A549 (cell line): Measurements from ENCODE around the gene FSHR. TPM values are rescaled to one million over a fixed set of nuclear protein-coding genes. Genes with fewer than 3 reads are reported as not detected.

Source experiments
- ATAC-seq, 2 experiments: fragments of 200-7000 bp in 1 of 2; fragments of >200 bp in 1 of 2; cut with Nextera tagmentation in 1 of 2; cut with Tn5 transposase in 1 of 2; 3 replicates each; pipeline versions ENCODE4 v1.8.0 to v1.9.1; 2018 to 2020; ENCODE audit warnings: mild to moderate bottlenecking in 1 of 2, moderate library complexity in 1 of 2
- CTCF ChIA-PET: fragments of 300-600 bp; sonication (Branson Sonifier 250); formaldehyde crosslinking; extraction: SDS; loops from one replicate; lab custom pipeline; 2021; ENCODE audit warnings: antibody characterized with exemption, inconsistent platforms; lab: Yijun Ruan, JAX
- POLR2A ChIA-PET: fragments of 350-600 bp; formaldehyde crosslinking; extraction: SDS; loops from one replicate; lab custom pipeline; 2021; ENCODE audit warnings: antibody characterized with exemption, inconsistent platforms; lab: Yijun Ruan, JAX
- DNase-seq, 2 experiments: peaks; one replicate each; pipeline versions ENCODE4 v3.0.0 to v3.0.0-alpha.2; 2011 to 2016; ENCODE audit warnings: low read depth in 1 of 2, low spot score in 1 of 2
- FAIRE-seq: peaks from 2 replicates; lab custom pipeline; 2011; peaks lifted over from hg19 to GRCh38; lab: Jason Lieb, UNC
- H3K27ac ChIP-seq, 2 experiments: fragments of >200 bp; sonication (Bioruptor Twin); formaldehyde crosslinking; 3 replicates each; pipeline ENCODE4 v1.5.1; 2016 to 2017
- H3K4me1 ChIP-seq: fragments of >200 bp; sonication (Bioruptor Twin); formaldehyde crosslinking; 3 replicates; pipeline ENCODE4 v1.6.1; 2016
- H3K4me2 ChIP-seq: fragments of >200 bp; sonication (Bioruptor Twin); formaldehyde crosslinking; 3 replicates; pipeline ENCODE4 v1.6.1; 2016
- H3K4me3 ChIP-seq: fragments of >200 bp; sonication (Bioruptor Twin); formaldehyde crosslinking; 3 replicates; pipeline ENCODE4 v1.5.1; 2016
- H3K9me3 ChIP-seq: fragments of >200 bp; sonication (Bioruptor Twin); formaldehyde crosslinking; 3 replicates; pipeline ENCODE4 v1.6.1; 2016
- CBX8 ChIP-seq: fragments of 200-600 bp; sonication (generic); IDR thresholded peaks from 2 replicates; pipeline ENCODE4 v1.6.1; 2016
- CHD2 ChIP-seq: fragments of 150-350 bp; IDR thresholded peaks from 2 replicates; pipeline ENCODE4 v1.6.1; 2014; ENCODE audit warnings: low read length; ENCODE audit not compliant: partially characterized antibody
- EHMT2 ChIP-seq: fragments of 200-600 bp; sonication (generic); IDR thresholded peaks from 2 replicates; pipeline ENCODE4 v1.6.1; 2016; ENCODE audit warnings: antibody characterized with exemption, low read depth, mild to moderate bottlenecking, moderate library complexity
- ESRRA ChIP-seq: fragments of 150-350 bp; IDR thresholded peaks from 2 replicates; pipeline ENCODE4 v1.6.1; 2014; ENCODE audit warnings: mild to moderate bottlenecking, low read length, borderline replicate concordance
- FOSB ChIP-seq: fragments of 250-450 bp; sonication (Bioruptor Pico); IDR thresholded peaks from 2 replicates; pipeline ENCODE4 v1.5.0; 2020; ENCODE audit warnings: mild to moderate bottlenecking, moderate library complexity
- FOSL2 ChIP-seq, 2 experiments: fragments of 450-650 bp in 1 of 2; fragments of >200 bp in 1 of 2; sonication (Bioruptor Twin) in 1 of 2; formaldehyde crosslinking; IDR thresholded peaks; 2 replicates each; pipeline versions ENCODE4 v1.5.0 to v1.6.1; 2016 to 2020; ENCODE audit warnings: mild to moderate bottlenecking in 1 of 2, moderate library complexity in 1 of 2
- FOXS1 ChIP-seq: fragments of 250-450 bp; sonication (Bioruptor Pico); IDR thresholded peaks from 2 replicates; pipeline ENCODE4 v1.5.0; 2020; ENCODE audit warnings: mild to moderate bottlenecking, moderate library complexity
- JUNB ChIP-seq: fragments of >200 bp; sonication (Bioruptor Twin); formaldehyde crosslinking; IDR thresholded peaks from 2 replicates; pipeline ENCODE4 v1.6.1; 2016
- MAFK ChIP-seq: fragments of 450-650 bp; IDR thresholded peaks from 2 replicates; pipeline ENCODE4 v1.6.1; 2014; ENCODE audit not compliant: partially characterized antibody
- MAZ ChIP-seq: fragments of 150-350 bp; IDR thresholded peaks from 2 replicates; pipeline ENCODE4 v1.6.1; 2014; ENCODE audit warnings: antibody characterized with exemption, low read depth, low read length, borderline replicate concordance
- MYC ChIP-seq: IDR thresholded peaks from 2 replicates; pipeline ENCODE4 v1.6.1; 2012; ENCODE audit warnings: mild to moderate bottlenecking, inconsistent platforms, low read length, improper control_type of control experiment, borderline replicate concordance
- NPAS2 ChIP-seq: fragments of 250-450 bp; sonication (Bioruptor Pico); IDR thresholded peaks from 2 replicates; pipeline ENCODE4 v1.8.0; 2022; ENCODE audit warnings: mild to moderate bottlenecking, moderate library complexity, borderline replicate concordance
- NR3C1 ChIP-seq: fragments of >200 bp; sonication (Bioruptor Twin); formaldehyde crosslinking; IDR thresholded peaks from 3 replicates; pipeline ENCODE4 v1.6.1; 2017
- POLR2AphosphoS2 ChIP-seq: conservative IDR thresholded peaks from 2 replicates; pipeline ENCODE4 v1.6.1; 2012; ENCODE audit warnings: low read length, improper control_type of control experiment, inconsistent platforms
- RAD21 ChIP-seq, 2 experiments: fragments of >200 bp in 1 of 2; sonication (Bioruptor Twin) in 1 of 2; formaldehyde crosslinking in 1 of 2; IDR thresholded peaks in 1 of 2; conservative IDR thresholded peaks in 1 of 2; 2 replicates in 1 of 2; 3 replicates in 1 of 2; pipeline ENCODE4 v1.6.1; 2012 to 2018; ENCODE audit warnings: inconsistent platforms in 1 of 2
- RARB ChIP-seq: fragments of 250-450 bp; sonication (Bioruptor Pico); IDR thresholded peaks from 2 replicates; pipeline ENCODE4 v1.8.0; 2021; ENCODE audit warnings: mild to moderate bottlenecking, moderate library complexity
- RCOR1 ChIP-seq: fragments of 150-350 bp; IDR thresholded peaks from 2 replicates; pipeline ENCODE4 v1.6.1; 2014; ENCODE audit warnings: antibody characterized with exemption, low read length, low read depth
- SMC3 ChIP-seq: fragments of >200 bp; sonication (Bioruptor Twin); formaldehyde crosslinking; IDR thresholded peaks from 3 replicates; pipeline ENCODE4 v1.6.1; 2018; ENCODE audit warnings: inconsistent platforms
- TFCP2L1 ChIP-seq: fragments of 250-450 bp; sonication (Bioruptor Pico); IDR thresholded peaks from 2 replicates; pipeline ENCODE4 v1.5.0; 2021; ENCODE audit warnings: mild to moderate bottlenecking
- ZFP36 ChIP-seq: fragments of 450-650 bp; IDR thresholded peaks from 2 replicates; pipeline ENCODE4 v1.6.1; 2014; ENCODE audit warnings: borderline replicate concordance; ENCODE audit not compliant: partially characterized antibody
- ZNF302 ChIP-seq: fragments of 250-450 bp; sonication (Bioruptor Pico); IDR thresholded peaks from 2 replicates; pipeline ENCODE4 v1.9.0; 2021; ENCODE audit warnings: inconsistent platforms, mild to moderate bottlenecking, moderate library complexity
- WGBS: methylation state at CpG from one replicate; pipeline ENCODE4 v1.1.6; 2017; ENCODE audit errors: missing lambda C conversion rate; 5-methylcytosine and 5-hydroxymethylcytosine counted together
- polyA plus RNA-seq, 4 experiments: library from polyadenylated mRNA; depleted of rRNA in 3 of 4; stranded (reverse); fragments of >200 nt; fragmentation: RNase III in 1 of 4; extraction: RNeasy Plus Mini Kit Qiagen cat#74134 plus additional on column Dnase treatment in 1 of 4; gene quantifications; 2 replicates in 3 of 4; 3 replicates in 1 of 4; pipeline ENCODE4 v1.2.3, GENCODE V29; 2011 to 2017
- TF ChIP-seq, protein P1 (sequence below): IDR thresholded peaks from 2 replicates; pipeline ENCODE4 v1.6.1; 2012
- TF ChIP-seq, protein P2 (sequence below): IDR thresholded peaks from 2 replicates; pipeline ENCODE4 v1.6.1; 2012; ENCODE audit warnings: low read depth, borderline replicate concordance

The FSHR gene
- polyA plus RNA-seq, 2 of the 4 experiments (the other 2 are of a cell fraction) = not detected

DNA sequence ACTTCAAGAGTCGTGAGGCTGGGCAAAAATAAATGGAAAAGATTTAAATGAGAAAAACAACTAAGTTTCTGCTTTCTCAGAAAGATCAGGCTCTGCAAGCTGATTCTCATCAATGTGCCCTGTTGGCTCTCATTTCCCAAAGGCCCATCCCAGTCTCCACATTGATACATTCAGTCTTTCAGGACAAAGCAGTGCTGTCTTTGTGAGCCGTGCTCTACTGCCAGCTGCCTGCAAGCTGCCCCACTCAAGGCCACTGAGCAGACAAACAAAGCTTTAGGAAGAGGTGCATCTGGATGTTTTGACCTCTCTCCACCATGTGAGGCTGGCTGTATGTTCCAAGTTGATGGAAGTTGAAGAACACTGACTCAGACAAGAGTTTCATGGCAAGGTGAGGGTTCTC, 48.8 kb downstream of the FSHR start:
- no peak for DNase-seq
- Histone ChIP-seq H3K27ac (no peak overlapping the region), H3K4me2 (no peak overlapping the region), H3K4me1 (no peaks in the 10 kb centered on the region), H3K4me3 (no peak overlapping the region), H3K9me3 (no peaks in the 10 kb centered on the region)
- no peak for ATAC-seq
- FAIRE-seq = no peak
- ChIA-PET CTCF (no interaction called here), POLR2A (no interaction called here)
- 0% methylated on average over 2 of the region's 2 CpGs for WGBS
- TF ChIP-seq JUNB (no peak), FOSL2 (IDR thresholded peaks at IDR 0.05) (no peak), FOSL2 (CRISPR knock-in tag; IDR thresholded peaks at IDR 0.05) (no peak), RARB (CRISPR knock-in tag) (no peak), RAD21 (conservative IDR thresholded peaks at IDR 0.05 in 1 of 2, IDR thresholded peaks at IDR 0.05 in 1 of 2) (no peak), ZNF302 (no peak), ESRRA (no peak), RCOR1 (no peak), FOSB (CRISPR knock-in tag) (no peak), NPAS2 (CRISPR knock-in tag) (no peak), ZFP36 (no peak), NR3C1 (no peak), EHMT2 (no peak), FOXS1 (no peak), SMC3 (no peak), MAZ (no peak), TFCP2L1 (no peak)
- TF ChIP-seq, protein P1, sequence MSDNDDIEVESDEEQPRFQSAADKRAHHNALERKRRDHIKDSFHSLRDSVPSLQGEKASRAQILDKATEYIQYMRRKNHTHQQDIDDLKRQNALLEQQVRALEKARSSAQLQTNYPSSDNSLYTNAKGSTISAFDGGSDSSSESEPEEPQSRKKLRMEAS = no peak

DNA sequence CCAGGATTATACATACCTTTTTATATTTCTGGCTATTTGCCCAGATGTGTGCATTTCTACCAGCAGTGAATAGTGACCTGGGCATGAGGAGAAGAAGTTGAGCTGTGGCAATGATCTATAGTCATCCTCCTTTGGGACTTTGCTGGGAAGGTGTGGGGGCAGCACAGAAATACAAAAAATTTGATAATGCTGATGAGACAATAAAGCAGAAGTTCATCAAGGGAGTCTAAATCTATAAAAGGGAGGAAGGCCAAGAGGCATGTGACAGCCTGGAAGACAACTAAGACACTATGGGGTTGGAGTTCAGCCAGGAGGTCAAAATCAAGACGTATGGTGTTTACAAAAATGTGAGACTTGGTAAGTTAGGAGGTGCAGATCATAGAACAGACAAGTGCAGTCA, 52.2 kb downstream of the FSHR start:
- Histone ChIP-seq H3K4me1 (no peaks in the 10 kb centered on the region), H3K9me3 (no peaks in the 10 kb centered on the region), H3K4me3 (no peak overlapping the region), H3K27ac (no peak overlapping the region), H3K4me2 (no peak overlapping the region)
- TF ChIP-seq SMC3 (no peak), CBX8 (no peak), MAFK (peak; percentile 73)
- 0% methylated on average over 1 of the region's 1 CpG for WGBS
- DNase-seq = no peak
- ChIA-PET POLR2A (no interaction called here), CTCF (no interaction called here)
- no peak for ATAC-seq
- no peak for FAIRE-seq

DNA sequence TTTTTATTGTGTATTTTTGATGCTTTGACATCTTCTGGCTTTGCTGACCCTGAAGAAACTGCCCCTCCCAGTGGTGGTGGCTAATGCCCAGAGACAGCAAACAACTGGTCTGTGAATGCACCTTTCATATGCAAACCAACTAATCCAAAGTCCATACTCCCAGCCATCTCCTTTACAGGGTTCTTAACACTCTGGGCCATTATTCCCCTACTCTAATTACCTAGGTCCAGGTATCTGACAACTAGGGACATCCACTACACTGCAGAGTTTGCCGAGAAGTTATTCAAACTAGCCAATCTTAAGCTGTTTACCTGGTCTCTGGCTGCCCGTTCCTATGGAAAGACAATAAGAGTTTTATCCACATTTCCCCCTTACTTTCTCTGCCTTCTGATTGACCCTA, 73.6 kb downstream of the FSHR start:
- no peak for DNase-seq
- FAIRE-seq = no peak
- H3K27ac ChIP-seq = no peak overlapping the region
- no peak overlapping the region for H3K4me3 ChIP-seq
- 2% methylated on average over 2 of the region's 2 CpGs for WGBS
- H3K4me1 ChIP-seq = no peaks in the 10 kb centered on the region
- ChIA-PET CTCF (interaction anchor here (0.6 kb wide), 1 partner anchor 23 kb away, joined by 3 read pairs; no protein-coding TSS in a partner anchor), POLR2A (no interaction called here)
- H3K4me2 ChIP-seq = no peak overlapping the region
- no peaks in the 10 kb centered on the region for H3K9me3 ChIP-seq
- ATAC-seq = no peak
- no peak for TF ChIP-seq POLR2AphosphoS2
- TF ChIP-seq CHD2 = no peak
- TF ChIP-seq, protein P2, sequence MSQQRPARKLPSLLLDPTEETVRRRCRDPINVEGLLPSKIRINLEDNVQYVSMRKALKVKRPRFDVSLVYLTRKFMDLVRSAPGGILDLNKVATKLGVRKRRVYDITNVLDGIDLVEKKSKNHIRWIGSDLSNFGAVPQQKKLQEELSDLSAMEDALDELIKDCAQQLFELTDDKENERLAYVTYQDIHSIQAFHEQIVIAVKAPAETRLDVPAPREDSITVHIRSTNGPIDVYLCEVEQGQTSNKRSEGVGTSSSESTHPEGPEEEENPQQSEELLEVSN = no peak
- TF ChIP-seq MYC = no peak
- TF ChIP-seq FOSL2 (IDR thresholded peaks at IDR 0.05) = no peak
- TF ChIP-seq FOSL2 (CRISPR knock-in tag; IDR thresholded peaks at IDR 0.05) = no peak
- TF ChIP-seq, all 56 proteins: peak for 0
